Dedifferentiated amniotic fluid mesenchymal stem cell (primary cell): ENCODE results near the gene GATA5.
"Not testable (repeated sequence)": the region's sequence is repeated elsewhere in the genome, so short reads cannot be mapped to it uniquely, and the experiment has no call there.

Source experiments
- DNase-seq: peaks from one replicate; pipeline ENCODE4 v3.0.0-alpha.2; 2016; ENCODE audit errors: extremely low spot score

Gene GATA5

DNA sequence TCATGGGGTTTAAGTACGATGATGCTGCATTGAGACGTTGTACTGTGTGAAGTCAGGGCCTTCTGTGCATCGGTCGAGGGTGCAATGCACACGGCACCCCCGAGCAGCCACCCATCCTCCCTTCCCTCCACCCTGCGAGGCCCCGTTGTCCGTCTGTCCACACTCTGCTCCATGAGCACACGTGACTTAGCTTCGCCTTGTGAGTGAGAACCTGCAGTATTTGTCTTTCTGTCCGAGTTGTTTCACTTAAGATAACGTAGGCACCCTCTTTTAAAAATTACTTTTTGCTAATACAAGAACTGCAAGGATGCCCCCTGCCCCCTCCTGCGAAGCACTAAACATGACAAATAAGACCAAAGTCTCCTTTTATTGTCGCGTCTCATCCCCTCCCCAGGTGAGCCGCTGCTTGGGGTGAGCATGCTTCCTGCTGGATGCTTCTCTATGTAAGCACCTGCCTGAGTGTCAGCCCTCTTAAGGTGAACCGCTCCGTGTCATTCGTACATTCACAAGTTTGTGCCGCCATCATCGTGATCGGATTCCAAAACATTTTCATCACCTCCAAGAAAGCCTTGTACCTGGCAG is 44.8 kb downstream of the GATA5 start:
- no peak for DNase-seq

DNA sequence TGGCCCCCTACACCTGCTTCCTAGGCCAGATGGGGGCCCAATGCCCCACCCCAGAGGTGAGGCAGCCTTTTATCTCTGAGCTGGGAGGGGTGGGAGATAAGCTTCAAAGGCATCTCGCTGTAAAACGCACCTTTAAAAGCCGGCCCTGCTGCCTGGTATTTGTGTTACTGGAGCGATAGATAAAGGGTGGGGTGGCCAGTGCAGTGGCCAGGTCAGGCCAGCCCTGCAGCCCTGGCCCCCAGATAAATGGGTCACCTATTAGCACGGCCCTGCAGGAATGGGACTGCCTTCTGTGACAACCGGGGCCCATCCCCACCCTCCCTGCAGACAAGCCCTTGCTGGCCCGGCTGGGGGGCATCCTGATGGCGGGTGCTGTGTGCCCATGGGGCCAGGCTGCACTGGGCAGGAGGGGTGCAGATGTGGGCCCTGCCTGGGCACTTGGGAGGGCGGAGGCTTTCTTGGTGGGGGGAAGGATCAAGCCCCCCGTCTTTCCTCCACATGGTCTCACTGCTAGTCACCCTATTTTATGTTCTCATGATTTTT is 45.4 kb downstream of the GATA5 start:
- DNase-seq, result no peak

DNA sequence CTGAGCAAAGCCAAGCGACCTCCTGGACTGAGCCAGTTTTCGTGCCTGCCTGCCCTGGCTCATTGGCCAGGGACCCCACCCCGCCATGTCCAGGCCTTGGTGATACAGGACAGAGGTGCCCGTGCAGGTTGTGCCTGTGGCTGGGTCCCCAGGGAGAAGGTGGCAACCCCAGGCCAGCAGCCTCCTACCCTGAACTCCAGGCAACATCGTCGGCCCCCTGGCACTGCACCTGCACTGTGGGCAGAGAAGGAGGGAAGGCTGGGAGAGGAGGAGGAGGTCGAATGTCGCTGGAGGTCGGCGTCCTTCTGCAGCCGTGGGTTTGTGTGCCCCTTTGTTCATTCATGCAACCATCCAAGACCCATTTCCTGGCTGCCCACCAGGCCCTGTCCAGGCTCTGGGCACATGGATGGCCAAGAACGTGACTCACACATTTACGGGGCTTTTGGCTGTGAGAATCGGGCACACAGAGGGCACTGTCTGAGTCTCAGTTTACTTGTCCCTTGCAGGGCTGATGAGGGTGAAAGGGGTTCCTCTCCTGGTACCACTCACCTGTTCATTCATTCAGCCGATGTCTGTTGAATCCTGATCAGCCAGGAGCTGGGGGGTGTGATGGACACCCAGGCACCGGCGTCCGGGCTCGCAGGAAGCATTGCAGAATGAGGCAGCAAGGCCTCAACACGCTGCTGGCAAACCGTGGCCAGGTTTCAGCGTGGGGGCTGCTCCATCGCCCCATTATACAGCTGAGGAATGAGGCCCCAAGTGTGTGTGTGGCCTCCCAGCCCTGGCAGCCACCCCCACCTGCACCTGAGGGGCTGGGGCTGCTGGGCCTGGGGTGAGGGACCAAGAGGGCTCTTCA is 46.1 kb downstream of the GATA5 start:
- DNase-seq, result no peak

DNA sequence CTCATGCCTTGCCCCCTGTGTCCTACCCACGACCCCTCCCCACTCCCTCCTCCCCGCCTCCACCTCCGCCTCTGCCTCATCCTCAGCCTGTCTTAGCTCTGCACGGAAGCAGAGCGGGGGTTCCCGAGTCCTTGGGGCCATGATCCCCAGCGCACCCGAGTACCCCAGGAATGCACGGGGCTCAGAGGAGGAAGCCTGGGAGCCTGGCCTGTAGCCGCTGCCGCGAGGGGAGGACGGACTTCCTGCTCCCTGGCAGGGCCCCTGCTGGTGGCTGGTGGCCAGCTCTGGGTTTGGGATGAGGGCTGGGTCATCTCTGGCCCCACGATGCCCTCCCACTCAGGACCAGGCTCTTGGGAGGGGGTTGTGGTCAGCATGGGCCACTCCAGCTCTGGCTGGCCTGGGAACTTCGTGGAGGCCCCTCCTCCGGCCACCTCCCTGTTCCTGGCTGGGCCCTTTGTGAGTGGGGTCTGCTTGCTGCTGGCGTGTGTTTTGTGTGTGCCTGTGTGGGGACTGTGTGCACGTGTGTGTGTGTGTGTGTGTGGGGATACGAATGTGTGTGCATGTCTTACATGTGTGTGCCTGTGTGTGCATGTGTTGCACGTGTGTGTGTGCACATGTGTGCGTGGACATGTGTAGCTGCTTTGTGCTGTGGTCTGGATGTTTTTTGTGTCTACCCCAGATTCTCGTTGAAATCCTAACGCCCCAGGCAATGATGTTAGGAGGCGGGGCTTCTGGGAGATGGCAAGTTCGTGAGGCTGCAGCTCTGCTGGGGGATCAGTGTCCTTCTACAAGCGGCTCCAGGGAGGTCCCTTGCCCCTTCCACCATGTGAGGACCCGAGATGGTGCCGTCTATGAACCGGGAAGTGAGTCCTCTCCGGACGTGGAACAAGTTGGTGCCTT is 47.1 kb downstream of the GATA5 start:
- no peak for DNase-seq

DNA sequence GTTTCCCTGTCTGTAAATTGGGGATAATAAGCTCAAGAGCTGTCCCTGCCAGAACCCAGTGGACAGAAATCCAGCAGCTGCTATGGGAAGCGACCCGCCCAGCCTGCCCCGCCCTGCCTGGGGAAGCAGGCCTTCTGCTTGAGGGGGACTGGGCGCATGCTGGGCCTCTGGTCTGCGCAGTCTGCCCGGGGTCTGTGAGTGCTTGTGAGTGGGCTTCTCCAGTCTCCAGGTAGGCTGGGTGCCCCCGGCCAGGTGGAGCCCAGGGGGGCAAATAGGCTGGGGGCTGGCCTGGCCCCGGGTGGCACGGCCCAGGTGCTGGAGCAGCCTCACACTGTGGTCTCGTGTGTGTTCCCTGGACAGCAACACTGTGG is 47.8 kb downstream of the GATA5 start:
- DNase-seq, result no peak

DNA sequence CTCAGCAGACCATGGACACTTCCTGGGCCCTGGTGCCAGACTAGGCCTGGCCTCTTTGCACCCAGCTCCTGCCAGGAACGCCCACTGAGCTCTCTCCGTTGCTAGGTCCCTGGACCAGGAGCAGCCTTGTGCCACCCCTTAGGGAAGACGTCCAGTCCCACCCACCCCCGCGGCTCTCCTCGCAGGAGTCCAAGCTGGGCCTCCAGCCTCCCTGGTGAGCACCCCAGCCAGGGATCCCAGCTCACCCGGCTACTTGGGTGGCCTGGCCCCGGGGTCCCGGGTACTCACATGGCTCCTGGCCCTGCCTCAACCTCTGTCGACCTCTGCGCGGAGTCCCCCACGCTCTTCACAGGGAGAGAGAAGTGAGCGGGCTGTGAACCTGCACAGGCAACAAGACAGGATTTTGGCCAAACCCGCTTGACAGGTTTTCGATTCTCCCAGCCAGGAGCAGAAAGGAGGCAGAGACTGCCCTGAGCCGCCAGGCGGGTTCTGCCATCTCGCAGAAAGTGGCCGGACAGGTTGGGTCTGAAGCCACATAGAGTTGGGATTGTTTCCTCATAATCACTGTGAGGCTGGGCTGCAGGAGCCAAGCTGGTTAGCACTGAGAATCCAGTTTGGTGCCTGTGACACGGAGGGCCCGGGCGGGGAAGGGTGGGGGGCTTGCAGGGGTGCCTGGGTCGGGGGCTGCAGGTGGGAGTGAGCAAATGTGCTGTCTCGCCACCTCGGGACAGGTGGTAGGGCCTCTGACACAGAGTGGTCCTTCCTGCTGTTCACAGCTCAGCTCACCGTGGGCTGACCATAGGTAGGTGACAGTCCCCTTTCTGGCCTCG is 48.4 kb downstream of the GATA5 start, which contains the start of gene RBBP8NL:
Gene RBBP8NL, minus strand, starts transcription at position 368 of the 830 bp plus-strand sequence. CDS start 7,892 bp downstream, outside the sequence.
- DNase-seq, result no peak

DNA sequence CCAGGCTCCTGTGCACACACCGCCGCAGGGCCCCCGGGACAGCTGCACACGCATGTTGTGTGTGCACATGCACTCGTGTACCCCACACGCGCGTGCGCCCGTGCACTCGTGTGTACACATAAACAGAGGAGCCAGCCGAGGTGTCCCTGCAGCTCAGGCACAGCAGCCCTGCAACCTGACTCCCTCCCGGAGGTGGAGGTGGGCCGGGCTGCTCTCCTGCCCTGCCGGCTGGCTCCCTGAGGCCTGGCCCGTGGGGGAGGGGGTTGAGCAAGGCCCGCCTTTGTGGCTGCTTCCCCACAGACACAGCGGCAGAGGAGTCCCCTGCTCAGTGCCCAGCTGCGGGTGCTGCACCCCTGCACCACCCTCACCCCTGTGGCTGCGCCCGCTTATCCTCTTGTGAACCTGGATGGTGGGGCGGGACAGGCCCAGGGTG is 49.1 kb downstream of the GATA5 start:
- no peak for DNase-seq

DNA sequence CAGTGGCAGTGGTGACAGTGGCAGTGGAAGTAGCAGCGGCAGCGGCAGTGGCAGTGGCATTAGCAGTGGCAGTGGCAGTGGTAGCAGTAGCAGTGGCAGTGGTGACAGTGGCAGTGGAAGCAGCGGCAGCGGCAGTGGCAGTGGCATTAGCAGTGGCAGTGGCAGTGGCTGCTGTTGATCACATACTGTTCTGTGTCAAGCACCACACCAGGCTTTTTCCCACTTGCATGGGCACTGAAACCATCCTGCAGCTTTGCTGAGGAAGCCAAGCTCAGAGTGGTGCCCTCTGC is 49.8 kb downstream of the GATA5 start:
- not testable (repeated sequence) for DNase-seq

DNA sequence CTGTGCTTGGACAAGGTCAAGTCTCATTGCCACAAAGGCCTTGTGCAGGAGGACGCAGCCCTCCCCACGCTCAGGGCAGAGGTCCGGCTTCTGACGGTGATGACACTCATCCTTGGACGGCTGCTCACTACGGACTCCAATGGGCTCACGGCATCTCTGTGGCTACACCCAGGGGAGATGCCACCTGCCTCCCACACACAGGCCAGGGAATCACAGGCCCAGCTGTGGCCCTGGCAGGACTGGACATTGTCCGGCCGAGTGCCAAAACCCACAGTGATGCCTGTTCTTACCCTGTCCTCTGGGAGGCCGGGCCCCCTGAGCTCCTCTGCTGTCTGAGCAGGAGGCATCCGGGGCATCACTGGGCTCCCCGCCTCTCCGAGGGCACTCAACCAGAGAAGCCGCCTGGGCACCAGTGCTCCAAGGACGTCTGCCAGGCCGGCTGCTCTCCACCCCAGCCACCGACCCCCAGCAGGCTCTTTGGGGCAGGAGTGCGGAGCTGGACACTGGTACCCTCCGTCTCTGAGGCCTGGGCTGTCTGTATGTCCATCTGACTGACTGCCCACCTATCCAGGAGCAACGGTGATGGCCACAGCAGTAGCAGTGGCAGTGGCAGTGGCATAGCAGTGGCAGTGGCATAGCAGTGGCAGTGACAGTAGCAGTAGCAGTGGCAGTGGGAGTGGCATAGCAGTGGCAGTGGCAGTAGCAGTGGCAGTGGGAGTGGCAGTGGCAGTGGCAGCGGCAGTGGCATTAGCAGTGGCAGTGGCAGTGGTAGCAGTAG is 50.3 kb downstream of the GATA5 start:
- DNase-seq, result no peak

DNA sequence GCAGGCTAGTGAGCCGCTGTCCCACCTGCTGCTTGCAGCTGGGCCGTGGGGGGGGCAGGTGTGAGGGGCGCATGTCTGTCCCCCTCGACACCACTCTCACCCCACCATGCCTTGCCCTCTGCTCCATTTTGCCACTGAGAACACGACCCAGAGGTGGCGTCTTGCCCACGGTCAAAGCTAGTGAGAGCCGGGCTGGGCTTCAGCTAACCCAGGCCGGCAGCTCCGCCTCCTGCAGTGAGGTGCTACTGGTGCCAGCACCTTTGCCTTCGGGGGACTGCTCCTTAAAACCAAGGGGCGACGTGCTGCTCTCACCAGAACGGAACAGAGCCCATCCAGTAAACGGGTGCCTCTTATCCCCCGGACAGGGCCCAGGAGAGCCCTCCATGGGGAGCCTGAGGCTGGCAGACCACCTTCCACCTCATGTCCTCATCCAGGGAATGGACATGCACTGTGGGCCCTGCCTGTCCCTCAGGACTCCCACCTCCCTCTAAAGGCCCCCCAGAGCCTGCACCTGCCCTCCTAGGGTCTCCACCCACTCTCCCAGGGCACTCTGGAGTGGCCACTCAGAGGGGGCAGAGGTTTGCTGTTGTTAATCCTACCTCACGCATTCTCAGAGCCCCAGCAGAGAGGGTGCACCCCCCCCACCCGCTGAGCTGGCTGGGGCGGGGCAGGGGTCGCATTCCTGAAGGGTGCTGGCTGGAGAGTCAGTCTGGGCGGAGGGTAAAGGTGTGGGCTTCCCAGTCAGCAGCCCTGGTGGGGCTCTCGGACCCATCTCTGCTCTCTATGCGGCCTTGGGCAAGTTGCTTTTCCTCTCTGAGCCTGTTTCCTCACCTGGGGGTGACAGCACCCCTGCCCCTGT is 51.3 kb downstream of the GATA5 start:
- no peak for DNase-seq

DNA sequence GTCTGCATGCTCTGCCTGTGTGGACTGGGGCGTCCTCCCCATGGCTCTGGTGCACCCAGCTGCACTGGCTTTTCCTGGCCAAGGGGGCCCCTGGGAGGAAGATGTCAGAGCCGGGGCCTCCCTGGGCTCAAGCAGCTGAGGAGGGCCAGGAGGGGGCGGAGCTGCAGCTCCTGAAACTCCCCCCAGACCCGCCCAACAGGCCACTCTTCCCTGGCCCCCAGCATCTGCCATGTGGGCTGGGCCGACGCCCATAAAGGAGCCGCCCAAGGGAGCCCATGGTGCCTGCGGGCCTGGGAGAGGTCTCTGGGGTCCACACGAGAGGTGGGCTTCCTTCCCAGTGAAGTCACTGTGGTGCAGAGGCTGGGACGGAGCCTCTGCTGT is 52.5 kb downstream of the GATA5 start:
- DNase-seq, result no peak

DNA sequence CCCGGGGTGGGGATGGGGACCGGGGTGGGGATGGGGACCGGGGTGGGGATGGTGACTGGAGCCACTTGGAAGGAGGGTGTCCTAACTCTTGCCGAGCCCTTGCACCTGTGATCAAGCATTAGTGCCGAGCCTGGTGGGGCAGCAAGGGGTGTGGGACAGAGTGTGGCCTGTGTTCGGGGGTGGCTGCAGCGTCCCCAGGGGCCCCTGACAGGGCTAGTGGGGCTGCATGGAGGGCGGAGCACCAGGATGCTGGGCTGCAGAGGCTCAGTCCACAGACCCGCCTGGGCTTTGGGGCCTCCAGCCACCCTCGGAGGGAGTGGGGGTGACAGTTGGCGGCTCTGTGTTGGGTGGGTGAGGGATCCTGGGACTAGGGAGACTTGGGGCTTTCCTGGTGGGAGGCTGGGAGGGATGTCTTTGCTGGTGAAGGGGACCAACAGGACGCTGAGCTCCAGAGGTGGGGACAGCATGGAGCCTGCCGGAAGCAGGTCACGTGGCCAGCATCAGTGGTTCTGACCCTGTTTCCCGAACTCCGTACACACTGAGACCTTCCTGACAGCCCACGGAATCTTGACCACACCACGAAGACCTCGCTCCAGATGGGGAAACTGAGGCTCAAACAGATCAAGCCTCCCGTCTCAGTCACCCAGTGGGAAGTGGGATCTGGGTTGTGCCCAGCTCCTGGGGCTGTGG is 53.0 kb downstream of the GATA5 start:
- DNase-seq, result no peak

DNA sequence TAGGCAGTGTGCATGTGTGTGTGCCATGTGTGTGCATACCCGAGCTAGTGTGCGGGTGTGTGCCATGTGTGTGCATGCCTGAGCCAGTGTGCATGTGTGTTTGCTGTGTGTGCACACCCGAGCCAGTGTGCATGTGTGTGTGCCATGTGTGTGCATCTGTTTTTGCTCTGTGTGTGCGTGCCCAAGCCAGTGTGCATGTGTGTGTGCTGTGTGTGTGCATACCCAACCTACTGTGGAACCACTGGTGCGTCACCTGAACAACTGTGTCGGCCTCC is 54.1 kb downstream of the GATA5 start:
- DNase-seq, result no peak

DNA sequence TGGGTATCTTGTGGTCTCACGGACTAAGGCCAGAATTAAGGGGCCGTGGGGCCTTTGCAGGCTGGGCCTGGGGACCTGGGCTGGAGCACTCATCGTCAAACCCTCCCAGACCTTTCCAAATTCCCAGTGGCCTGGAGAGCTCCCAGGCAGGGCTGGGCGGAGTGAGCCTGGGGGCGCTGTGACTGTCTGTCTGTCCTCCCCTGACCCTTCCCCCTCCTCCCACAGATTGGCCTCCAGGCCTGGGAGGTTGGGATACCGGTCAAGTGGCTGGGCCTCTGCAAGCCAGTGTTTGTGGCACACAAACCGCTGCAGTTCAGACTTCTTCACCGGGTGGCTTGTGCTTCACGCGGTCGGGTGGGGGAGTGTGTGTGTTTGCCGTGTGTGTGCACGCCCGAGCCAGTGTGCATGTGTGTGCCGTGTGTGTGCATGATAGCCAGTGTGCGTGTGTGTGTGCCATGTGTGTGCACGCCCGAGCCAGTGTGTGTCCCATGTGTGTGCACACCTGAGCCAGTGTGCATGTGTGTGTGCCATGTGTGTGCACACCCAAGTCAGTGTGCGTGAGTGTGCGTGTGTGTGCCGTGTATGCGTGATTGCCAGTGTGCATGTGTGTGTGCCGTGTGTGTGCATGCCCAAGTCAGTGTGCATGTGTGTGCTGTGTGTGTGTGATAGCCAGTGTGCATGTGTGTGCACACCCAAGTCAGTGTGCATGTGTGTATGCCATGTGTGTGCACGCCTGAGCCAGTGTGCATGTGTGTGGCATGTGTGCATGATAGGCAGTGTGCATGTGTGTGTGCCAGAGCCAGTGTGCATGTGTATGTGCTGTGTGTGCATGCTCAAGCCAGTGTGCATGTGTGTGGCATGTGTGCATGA is 54.7 kb downstream of the GATA5 start:
- no peak for DNase-seq

DNA sequence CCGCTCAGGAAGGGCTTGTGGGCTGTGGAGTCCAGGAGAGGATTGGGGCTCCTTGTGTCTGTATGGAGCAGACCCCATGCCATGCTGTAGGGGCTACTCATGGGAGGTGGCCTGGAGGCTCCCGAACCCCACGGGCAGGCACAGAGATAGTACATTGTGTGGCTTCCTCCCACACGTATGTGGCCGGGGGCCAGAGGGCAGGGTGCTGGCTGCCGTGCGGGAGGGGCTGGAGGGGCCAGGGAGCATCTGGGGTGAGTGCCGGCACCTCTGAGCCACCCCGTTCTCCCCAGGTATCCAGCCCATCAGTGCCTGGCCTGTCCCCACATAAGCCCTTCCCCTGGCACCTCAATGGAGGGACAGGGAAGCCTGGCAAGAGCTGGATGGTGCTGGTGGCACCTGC is 56.0 kb downstream of the GATA5 start:
- no peak for DNase-seq

DNA sequence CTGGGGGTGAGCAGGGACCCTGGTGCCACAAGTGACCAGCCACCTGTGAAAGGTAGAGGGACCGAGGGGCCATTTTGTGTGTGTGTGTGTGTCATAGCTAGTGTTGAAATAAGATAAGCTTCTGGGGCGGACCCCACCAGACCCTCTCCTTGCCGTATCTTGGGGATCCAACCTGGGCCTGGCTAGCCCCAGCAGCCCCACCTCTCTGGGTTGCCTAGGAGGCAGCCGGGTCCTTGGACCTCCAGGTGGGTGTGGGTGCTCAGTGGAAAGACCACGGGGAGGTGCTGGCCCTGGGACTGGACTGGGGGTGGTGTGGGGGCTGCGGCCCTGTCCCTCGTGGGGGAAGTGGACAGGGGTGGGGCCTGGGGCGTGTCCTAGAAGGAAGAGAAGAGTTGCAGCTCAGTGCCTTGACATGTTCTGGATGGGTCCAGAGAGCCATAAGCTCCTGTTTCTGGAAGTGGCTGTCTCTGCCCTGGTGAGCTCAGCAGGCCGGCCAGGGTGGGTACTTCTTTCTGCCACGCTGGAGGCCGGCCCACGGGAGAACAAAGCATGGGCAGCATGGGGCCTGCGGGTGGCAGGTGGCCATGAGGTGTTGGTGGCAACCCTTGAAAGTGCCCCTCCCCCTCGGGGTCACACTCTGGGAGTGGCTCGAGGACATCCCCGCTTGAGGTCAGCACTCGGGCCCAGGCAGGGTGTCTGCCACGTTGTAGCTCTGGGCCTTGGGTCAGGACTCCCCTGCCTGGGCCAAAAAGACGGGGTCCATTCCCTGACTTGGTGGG is 56.9 kb downstream of the GATA5 start:
- DNase-seq, result no peak

DNA sequence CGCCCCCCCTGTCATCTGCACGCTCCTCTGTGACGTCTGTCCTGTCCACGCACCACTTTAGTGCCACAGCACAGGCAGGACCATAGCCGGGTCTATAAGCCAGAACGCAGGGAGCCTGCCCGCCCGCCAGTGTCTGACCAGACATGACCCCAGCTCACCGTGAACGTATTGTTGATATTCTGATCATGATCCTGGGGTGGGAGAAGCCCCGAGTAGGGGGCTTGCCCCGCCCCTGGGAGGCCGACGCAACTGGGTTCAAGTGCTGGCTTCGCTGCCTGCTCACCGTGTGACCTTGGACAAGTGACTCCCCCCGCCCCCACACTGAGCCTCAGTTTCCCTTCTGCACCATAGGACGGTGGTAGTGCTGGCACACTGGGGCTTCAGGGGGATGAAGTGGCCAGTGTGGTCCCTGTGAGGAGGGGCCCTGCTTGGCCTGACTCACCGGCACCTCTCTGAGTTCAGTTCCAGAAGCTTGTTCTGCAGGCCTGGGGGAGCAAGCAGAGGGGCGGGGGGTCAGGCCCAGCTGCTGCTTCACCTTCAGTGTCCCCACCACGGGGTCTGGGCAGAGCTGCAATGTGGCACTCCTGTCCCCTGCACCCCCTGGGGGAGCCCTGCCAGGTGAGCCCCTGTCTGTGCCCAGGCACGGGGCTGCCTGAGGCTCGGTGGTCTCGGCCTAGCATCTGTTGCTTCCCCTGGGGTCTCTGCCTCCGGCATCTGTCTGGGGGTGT is 57.6 kb downstream of the GATA5 start:
- no peak for DNase-seq
